HG03045 (cell line): ENCODE measurements around the gene GDF15.

ENCODE experiments used
- ATAC-seq: cut with Tn5 transposase; IDR thresholded peaks from one replicate; pipeline ENCODE4 v1.9.1; 2021; ENCODE audit warnings: mild to moderate bottlenecking, moderate library complexity; ENCODE audit not compliant: unreplicated experiment

The GDF15 gene

GRCh38 chr19:18428787-18429674 is 43.1 kb downstream of the GDF15 start:
- ATAC-seq: no peak

- no peak for ATAC-seq
These were observed 43.9 kb downstream of the GDF15 start for GRCh38 chr19:18429717-18430416.

- no peak for ATAC-seq
These were observed 44.6 kb downstream of the GDF15 start for GRCh38 chr19:18430417-18431144.

GRCh38 chr19:18431351-18432197 is 45.6 kb downstream of the GDF15 start:
- no peak for ATAC-seq

GRCh38 chr19:18432275-18433014 is 46.5 kb downstream of the GDF15 start:
- ATAC-seq: no peak

- ATAC-seq: no peak
These were observed 47.2 kb downstream of the GDF15 start for GRCh38 chr19:18433015-18433691.

GRCh38 chr19:18433735-18434398 is 47.9 kb downstream of the GDF15 start:
- ATAC-seq: no peak

- ATAC-seq: no peak
These were observed 48.6 kb downstream of the GDF15 start for GRCh38 chr19:18434411-18435175.

- ATAC-seq: no peak
These were observed 49.4 kb downstream of the GDF15 start for GRCh38 chr19:18435178-18435841.

GRCh38 chr19:18435842-18436670 is 50.1 kb downstream of the GDF15 start:
- ATAC-seq: no peak

- ATAC-seq: peak; percentile 44
These were observed 50.9 kb downstream of the GDF15 start for GRCh38 chr19:18436671-18437490.

- ATAC-seq: no peak
These were observed 51.8 kb downstream of the GDF15 start, which contains the start of gene ISYNA1 for GRCh38 chr19:18437491-18438330. TSS of gene ISYNA1 (minus strand) at chr19:18438133. CDS start at chr19:18437979, 154 bp downstream.

GRCh38 chr19:18438331-18439024 is 52.5 kb downstream of the GDF15 start:
- ATAC-seq: no peak
